Prostate gland (tissue), 2 donors: ENCODE results near the gene ZSCAN16.

ENCODE experiments used
- CTCF ChIP-seq, 4 experiments: fragments of 200-600 bp in 2 of 4; fragments of 450-650 bp in 2 of 4; sonication (generic) in 2 of 4; IDR thresholded peaks; 1 replicate in 3 of 4; 2 replicates in 1 of 4; pipeline ENCODE4 v1.5.1; 2016 to 2019; ENCODE audit warnings: antibody characterized with exemption in 4 of 4, mild to moderate bottlenecking in 2 of 4, moderate library complexity in 2 of 4
- POLR2A ChIP-seq: fragments of 450-650 bp; IDR thresholded peaks from one replicate; pipeline ENCODE4 v1.6.1; 2016; ENCODE audit warnings: antibody characterized with exemption, mild to moderate bottlenecking
- POLR2AphosphoS5 ChIP-seq: sonication (generic); formaldehyde crosslinking; IDR thresholded peaks from one replicate; pipeline ENCODE4 v1.6.1; 2017; ENCODE audit warnings: antibody characterized with exemption

GRCh38 chr6:28167068-28167467 is 42.7 kb downstream of the ZSCAN16 start:
- no peak for TF ChIP-seq CTCF (IDR thresholded peaks at IDR 0.05)
- no peak for TF ChIP-seq POLR2A
- no peak for TF ChIP-seq POLR2AphosphoS5
